Embryonic facial prominence (tissue), 1 donor: ENCODE measurements around the gene ZNF655.
"Not testable (repeated sequence)": the region's sequence is repeated elsewhere in the genome, so short reads cannot be mapped to it uniquely, and the experiment has no call there.

ENCODE experiments used
- DNase-seq: peaks from one replicate; pipeline ENCODE4 v3.0.0-alpha.2; 2016; ENCODE audit errors: extremely low spot score

Gene ZNF655, protein sequence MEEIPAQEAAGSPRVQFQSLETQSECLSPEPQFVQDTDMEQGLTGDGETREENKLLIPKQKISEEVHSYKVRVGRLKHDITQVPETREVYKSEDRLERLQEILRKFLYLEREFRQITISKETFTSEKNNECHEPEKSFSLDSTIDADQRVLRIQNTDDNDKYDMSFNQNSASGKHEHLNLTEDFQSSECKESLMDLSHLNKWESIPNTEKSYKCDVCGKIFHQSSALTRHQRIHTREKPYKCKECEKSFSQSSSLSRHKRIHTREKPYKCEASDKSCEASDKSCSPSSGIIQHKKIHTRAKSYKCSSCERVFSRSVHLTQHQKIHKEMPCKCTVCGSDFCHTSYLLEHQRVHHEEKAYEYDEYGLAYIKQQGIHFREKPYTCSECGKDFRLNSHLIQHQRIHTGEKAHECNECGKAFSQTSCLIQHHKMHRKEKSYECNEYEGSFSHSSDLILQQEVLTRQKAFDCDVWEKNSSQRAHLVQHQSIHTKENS

DNA sequence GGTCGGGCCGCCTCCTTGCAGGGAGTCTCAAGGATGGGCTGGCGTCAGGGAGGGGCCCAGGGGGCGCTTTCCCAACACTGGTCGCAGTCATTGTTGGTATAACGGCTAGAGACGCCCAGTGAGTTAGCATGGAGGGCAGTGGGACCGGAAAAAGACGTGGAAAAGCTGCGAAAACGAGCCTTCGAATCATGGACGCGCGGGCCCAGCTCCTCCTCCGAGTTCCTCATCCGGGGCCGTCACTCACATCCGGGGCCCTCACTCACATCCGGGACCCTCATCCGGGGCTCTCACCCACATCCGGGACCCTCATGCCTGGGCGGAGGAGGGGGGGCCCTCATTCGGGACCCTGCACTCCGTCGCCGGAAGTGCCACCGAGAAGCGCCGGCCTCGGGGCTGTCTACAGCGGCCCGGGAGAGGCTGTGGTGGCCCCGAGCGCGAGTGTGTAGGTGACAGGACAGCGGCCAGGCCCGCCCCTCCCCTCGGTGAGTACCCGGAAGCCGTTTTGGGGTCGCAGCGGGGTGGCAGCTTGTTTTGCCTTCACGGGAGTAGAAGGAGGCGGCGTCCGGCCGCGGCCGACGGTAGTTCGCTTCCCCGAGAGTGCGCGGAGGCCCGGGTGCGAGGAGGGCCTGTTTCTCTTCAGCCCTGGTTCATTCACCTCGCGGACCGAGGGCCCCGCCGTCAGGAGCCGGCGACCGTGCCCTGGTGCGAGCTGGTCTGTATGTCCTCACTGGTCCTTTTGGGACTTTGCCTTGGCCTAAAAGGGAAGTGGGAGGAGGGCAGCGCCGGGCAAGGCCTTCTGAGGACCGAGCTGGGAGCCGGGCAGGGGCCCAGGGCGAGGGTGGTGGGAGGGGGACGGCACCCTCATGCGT lies at the start of gene ZNF655:
Gene ZNF655 (plus strand): TSS at position 337 of the 869 bp plus-strand sequence. CDS start 1,918 bp downstream, outside the sequence.
- DNase-seq, result peak; percentile 82

DNA sequence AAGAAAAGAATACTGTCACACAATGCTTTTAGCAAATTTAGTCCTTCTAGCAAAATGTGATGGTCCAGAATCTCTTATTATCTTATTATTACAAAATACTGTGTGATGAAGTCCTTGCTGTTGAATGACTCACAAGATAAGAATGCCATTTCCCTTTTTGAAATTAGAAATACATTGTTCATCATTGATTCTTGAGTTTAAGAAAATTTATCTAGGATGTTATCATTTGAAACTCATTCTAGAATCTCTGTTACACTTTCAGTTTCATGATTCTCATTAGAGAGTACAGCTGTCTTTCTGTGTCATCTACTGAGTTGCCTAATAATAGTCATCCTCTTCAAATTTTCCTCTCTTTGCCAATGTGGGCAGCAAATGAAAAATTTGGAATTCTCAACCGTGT lies 44.4 kb upstream of the ZNF655 start:
- no peak for DNase-seq

DNA sequence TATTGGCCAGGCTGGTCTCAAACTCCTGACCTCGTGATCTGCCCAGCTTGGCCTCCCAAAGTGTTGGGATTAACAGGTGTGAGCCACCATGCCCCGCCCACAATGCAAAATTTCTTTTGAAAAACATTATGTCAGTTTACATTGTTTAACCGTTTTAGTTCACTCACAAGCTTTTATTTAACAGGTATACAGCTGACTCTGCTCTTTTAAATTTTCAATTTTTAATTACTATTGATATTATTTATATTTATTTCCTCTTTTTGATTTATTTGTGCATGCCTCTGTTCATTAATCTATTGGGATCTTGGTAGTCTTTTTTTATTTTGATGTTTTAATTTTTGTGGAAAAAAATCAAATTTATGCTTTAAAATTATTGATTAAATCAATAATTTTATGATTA lies 37.0 kb upstream of the ZNF655 start:
- DNase-seq, result no peak

DNA sequence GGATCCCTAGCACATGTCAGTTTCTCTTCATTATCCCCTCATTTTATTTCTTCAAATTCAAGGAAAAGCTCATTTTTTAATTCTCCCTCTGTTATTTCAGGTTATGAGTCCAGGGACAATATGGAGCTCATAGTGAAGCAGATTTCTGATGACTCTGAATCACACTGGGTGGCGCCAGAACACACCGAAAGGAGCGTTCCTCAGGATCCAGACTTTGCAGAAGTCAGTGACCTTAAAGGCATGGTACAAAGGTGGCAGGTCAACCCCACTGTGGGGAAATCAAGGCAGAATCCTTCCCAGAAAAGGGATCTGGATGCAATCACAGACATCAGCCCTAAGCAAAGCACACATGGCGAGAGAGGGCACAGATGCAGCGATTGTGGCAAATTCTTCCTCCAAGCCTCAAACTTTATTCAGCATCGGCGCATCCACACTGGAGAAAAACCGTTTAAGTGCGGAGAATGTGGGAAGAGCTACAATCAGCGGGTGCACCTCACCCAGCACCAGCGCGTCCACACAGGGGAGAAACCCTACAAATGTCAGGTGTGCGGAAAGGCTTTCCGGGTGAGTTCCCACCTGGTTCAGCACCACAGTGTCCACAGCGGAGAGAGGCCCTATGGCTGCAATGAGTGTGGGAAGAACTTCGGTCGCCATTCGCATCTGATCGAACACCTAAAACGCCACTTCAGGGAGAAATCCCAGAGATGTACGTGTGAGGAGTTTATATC lies 32.6 kb upstream of the ZNF655 start:
- DNase-seq, result no peak

DNA sequence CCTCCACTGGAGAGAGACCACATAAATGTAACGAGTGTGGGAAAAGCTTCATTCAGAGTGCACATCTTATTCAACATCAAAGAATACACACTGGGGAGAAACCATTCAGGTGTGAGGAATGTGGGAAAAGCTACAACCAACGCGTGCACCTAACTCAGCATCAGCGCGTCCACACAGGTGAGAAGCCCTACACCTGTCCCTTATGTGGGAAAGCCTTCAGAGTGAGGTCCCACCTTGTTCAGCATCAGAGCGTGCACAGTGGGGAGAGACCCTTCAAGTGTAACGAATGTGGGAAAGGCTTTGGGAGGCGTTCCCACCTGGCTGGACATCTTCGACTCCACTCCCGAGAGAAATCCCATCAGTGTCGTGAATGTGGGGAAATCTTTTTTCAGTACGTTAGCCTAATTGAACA lies 27.1 kb upstream of the ZNF655 start:
- no peak for DNase-seq

DNA sequence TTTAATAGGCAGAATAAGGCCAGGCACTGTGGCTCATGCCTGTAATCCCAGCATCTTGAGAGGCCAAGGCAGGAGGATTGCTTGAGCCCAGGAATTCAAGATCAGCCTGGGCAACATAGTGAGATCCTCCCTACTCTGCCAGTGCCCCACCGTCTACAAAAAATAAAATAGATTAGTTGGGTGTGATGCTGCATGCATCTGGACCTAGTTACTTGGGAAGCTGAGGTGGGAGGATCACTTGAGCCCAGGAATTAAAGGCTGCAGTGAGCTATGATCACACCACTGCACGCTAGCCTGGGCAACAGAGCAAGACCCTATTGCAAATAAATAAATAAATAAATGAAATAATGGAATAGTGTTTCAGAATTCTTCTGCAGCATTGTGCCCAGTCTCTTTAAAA lies 22.8 kb upstream of the ZNF655 start:
- no peak for DNase-seq

DNA sequence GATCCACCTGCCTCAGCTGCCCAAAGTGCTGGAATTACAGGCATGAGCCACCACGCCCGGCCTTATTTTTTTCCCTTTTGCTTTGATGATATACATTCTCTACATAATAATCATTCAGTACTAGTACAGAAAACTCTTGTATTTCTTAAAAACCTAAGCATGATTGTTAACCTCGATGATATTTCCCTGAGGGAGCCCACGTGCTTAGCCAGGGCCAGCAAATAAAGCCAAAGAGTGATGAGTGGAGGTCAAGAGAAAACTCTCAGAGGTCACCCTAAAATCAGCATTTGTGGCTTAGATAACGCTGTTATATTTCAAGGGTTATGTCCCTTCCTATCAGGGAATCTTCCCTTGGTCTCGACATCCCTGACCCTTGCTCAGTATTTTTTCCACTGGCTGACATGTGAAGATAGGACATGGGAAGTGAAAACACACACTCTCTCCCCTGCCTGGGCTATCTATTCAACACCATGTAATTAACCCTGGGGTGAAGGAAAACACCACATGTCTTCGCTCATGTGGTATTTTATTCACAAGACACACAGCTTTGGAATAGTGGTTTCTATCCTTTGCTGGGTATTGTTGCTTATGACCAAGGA lies 19.1 kb upstream of the ZNF655 start:
- no peak for DNase-seq

DNA sequence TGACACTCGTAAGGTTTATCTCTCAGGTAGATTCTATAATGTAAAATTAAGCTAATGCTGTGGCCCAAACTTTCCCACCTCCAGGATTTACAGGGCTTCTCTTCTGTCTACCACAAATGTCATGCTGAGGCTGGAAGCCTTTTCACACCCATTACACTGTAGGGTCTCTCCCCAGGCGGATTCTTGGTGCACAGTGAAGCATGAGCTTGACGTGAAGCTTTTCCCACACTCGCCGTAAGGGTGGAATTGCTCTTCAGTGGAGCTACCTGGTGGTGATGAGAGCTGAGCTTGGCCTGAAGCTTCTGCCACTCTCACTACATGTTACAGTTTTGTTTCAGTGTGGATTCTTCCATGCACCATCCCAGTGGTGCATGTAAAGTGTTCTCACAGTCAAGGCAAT lies 17.9 kb upstream of the ZNF655 start:
- no peak for DNase-seq

DNA sequence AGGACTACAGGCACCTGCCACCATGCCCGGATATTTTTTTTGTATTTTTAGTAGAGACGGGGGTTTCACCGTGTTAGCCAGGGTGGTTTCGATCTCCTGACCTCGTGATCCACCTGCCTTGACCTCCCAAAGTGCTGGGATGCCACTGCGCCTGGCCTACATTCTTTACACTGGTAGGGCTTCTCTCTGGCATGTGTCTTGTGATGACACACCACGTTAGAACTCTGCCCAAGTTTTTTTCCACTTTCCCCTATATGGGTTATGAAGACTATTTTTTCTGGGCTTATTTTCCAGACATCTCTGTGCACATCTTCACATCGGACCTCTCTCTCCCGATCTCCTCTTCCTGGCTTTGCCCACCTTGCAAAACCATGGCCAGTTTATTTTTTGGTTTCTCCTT lies 17.2 kb upstream of the ZNF655 start:
- no peak for DNase-seq

DNA sequence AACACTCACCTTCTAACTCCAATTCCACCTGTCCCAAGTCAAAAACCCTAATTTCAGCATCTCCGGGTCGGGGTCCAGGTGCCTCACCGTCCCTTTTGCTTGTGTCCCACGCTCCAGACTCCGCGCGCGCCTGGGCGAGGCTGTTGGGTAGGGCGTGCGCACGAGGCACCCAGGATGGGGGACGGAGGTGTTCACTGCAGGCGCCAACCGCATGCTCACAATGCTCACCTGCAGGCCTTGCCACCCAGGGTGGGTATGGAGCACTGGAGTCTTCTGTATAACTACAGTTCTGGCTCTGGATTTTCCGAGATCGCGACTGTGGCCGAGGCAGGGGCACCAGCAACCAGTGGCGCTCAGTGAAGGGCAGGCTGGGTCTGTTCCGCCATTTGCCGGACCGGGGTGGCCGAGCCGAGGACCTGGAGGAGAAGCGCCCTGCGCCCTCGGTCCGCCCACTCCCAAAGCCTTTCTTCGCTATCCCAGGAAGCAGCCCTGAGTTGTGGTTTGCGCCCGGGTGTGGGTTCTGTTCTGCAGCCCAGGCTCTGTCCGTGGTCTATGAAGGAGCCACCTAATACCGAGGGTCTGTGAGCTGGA lies 15.3 kb upstream of the ZNF655 start:
- DNase-seq, result no peak

DNA sequence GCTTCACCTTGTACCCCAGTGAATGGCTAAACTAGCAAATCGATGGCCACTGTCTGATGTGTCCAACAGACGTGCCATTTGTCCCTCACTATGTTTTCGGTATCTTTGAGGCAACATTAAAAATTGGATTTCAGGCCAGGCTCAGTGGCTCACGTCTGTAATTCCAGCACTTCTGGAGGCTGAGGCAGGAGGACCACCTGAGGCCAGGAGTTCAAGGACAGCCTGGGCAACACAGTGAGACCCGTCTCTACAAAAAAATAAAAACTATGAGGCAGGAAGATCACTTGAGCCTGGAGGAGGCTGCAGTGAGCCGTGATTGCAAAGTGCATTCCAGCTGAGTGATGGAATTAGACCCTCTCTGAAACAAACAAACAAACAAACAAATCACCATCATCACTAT lies 14.5 kb upstream of the ZNF655 start:
- no peak for DNase-seq

DNA sequence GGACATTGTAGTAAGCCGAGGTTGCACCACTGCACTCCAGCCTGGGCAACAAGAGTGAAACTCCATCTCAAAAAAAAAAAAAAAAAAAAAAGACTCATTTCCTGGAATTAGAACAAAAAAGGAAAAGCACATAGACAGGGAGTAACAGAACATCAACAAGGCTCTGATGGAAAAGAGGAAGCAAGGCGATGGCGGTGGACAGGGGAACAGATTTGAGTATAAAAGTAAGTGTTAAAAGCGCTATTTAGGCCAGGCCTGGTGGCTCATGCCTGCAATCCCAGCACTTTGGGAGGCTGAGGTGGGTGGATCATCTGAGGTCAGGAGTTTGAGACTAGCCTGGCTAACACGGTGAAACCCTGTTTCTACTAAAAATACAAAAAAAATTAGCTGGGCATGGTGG lies 13.1 kb upstream of the ZNF655 start:
- not testable (repeated sequence) for DNase-seq

DNA sequence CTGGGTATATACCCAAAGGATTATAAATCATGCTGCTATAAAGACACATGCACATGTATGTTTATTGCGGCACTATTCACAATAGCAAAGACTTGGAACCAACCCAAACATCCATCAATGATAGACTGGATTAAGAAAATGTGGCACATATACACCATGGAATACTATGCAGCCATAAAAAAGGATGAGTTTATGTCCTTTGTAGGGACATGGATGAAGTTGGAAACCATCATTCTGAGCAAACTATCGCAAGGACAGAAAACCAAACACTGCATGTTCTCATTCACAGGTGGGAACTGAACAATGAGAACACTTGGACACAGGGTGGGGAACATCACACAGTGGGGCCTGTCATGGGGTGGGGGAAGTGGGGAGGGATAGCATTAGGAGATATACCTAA lies 8.9 kb upstream of the ZNF655 start:
- DNase-seq, result not testable (repeated sequence)

DNA sequence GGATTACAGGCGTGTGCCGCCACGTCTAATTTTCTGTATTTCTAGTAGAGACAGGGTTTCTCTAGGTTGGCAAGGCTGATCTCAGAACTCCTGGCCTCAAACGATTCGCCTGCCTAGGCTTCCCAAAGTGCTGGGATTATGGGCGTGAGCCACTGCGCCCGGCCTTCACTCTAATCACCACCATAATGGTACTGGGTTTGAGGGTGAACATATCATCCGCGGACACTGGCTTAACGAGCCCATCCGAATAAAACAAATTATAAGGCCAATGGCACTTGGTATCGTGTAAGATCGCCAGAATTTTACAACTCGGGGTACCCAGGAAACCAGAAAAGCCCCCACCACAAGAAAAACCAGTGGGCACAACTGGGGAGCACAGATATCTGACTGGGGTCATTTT lies 7.1 kb upstream of the ZNF655 start:
- no peak for DNase-seq

DNA sequence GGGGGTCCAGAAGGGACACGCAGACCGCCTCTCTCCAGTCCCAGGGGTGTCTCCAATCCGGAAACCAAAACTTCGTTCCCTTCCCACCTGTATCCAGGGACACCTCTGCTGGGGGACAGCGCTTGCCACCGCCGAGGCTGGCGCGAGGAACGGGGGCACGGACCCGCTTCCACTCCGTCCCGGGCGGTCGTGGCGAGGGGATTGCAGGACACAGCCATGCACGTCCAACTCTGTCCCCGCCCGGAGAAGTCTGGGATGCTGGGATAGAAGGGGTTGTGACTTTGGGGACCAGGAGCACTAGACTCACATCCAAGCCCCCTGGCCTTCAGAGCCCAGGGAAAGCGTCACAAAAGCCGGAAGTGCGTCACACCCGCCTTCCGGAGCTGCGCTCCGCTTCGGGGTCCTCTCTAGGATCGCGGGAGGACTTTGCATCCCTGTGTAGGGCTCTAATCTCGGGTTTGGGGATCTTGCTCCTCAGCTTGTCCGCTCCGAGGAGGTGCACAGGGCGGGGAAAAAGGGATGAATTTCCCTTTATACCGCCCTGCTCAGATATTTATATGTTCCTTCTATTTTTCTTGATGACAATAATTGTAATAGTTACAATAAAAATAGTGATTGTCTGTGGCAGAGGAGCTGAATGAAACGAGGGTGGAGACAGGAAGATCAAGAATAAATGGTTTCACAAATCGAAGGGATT lies 6.5 kb upstream of the ZNF655 start, which contains the start of gene FAM200A:
Gene FAM200A (minus strand): TSS at position 348 of the 697 bp plus-strand sequence. CDS start 3,707 bp downstream, outside the sequence.
- peak; percentile 81 for DNase-seq

DNA sequence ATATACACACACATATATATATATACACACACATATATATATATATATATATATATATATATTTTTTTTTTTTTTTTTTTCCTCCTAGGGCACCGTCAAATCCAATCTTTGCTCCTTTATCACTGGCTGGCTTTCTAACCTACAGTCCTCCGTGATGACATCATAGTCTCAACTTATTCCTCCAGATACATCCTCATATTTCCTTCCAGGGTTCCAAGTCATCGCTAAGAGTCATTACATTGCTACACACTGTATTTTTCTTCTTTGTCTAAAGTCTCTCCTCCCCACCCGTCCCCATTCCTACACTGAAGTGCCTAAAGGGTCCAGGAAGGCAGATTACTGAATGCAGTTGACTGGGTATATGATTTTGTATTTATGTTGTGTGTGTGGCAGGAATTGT lies 5.4 kb upstream of the ZNF655 start:
- no peak for DNase-seq

DNA sequence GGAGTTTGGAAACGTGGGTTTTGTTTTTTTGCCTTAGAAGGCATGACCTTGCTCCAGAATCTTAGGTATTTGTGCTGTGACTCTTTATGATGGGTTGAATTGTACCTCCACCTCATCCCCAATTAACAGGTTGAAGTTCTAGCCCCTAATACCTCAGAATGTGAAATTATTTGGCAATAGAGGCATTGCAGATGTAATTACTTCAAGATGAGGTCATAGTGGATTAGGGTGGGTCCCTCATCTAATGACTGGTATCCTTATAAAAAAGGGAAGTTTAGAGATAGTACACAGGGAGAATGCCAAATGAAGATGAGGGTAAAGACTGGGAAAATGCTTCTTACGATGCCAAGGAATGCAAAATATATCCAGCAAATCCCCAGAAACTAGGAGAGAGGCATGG lies 3.5 kb upstream of the ZNF655 start:
- no peak for DNase-seq

DNA sequence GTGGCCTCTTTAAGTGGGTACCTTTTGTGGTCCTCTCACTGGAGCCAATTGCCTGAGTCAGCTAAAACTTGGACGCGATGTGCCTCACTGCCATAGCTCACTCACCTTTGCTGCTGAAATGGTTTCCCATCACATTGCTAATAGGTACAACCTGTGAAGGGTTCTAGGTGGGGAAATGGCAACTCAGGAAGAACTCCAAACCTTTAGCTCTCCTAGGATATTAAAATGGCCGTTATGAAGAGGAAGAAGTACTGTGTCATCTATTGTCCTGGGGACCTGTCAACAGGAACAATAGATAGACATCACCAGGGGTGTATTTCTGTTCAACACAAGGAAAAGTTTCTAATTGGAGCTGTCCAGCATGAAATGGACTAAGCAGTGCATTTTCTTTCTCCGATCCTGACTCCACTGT lies 1.2 kb upstream of the ZNF655 start:
- no peak for DNase-seq

DNA sequence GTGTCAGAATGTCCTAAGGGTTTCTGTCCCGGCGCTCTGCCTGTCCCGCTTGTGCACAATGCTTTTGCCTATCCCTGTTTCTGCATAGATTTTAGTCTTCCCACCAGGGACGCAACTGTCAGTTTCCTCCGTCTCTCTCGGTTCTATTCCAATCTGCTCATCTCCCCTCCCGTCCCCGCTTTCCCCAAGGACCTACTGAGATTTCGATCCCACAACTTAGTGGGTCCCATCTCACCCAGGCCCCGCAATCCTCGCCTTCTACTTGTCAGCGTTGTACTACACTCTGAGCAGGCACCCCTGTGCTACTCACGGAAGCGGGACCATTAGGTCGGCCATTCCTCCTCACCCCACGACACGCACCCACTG lies 519 bp upstream of the ZNF655 start:
- DNase-seq, result no peak

DNA sequence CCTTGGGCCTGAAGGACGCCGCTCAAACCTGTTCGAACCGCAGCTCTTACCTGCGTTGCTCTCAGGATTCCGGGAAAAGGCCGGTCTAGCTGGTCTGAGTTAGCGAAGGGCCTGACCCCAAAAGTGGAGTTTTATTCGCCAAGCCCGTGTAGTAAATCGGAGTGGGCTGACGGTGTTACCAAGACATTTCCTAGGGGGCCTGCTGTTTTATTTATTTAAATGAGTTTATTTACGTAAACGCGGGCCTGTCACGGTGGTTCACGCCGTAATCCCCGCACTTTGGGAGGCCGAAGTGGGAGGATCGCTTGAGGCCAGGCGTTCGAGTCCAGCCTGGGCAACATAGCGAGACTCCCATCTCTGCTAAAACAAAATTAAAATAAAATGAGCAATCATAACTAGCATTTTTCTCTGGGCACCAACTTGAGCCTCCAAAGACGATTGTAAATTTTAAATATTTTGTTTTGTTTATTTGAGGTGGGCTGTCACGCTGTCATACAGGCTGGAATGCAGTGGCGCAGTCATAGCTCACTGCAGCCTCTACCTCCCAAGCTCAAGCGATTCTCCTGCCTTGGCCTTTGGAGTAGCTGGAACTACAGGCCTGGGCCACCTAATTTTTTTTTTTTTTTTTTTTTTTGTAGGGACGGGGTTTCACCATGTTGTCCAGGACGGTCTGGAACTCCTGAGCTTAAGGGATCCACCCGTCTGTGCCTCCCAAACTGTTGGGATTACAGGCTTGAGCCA lies 903 bp downstream of the ZNF655 start:
- DNase-seq, result no peak
